ENCODE measurements around the gene TCN2.
"Not testable (repeated sequence)": the region's sequence is repeated elsewhere in the genome, so short reads cannot be mapped to it uniquely, and the experiment has no call there.

Gene TCN2

DNA sequence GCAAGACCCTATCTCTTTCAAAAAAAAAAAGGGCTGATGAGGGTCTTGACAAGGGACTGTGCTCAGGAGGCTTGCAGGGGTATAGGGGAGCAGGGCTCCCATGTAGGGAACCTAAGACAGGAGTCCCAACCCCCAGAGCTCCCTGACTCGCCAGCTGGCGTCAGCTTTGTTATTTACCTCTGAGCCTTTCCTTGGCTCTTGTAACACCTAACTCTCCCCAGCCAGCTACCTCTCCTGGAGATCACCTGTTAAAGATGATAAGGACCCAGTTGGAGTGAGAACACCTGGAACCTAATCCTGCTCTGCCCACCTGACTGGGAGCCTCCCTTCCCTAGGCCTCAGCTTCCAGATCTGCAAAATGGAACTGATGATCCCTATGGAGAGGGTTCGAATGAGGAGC lies 41.9 kb downstream of the TCN2 start:
- no peak for DNase-seq (ENCODE audit: low spot score)

DNA sequence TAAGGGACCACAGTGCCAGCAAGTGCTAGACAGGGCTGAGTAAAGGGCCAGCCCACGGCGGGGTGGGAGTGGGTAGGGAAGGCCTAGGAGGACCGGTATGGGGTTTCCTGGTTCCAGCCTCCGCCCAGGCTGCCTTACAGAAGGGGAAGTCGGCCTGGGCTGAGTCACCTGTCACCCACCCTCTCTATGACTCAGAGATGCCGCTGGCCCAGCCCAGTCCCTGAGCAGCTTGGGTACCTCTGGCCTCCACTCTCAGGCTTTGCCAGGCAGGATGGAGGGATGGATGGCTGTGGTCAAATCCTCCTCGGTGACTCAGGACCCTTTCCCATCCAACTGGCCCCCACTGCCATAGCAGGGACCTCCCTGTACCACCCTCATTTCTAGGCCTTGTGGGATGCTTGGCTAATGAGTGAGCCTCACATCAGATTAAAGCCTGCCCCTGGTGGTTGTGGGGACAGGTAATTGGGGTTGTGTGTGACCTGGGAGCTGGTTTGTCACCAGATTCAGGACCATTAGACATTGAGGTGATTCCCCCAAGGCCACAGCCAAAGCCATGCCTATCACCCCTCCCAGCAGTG lies 42.5 kb downstream of the TCN2 start:
- peak; percentile 83 for DNase-seq (ENCODE audit: low spot score)

DNA sequence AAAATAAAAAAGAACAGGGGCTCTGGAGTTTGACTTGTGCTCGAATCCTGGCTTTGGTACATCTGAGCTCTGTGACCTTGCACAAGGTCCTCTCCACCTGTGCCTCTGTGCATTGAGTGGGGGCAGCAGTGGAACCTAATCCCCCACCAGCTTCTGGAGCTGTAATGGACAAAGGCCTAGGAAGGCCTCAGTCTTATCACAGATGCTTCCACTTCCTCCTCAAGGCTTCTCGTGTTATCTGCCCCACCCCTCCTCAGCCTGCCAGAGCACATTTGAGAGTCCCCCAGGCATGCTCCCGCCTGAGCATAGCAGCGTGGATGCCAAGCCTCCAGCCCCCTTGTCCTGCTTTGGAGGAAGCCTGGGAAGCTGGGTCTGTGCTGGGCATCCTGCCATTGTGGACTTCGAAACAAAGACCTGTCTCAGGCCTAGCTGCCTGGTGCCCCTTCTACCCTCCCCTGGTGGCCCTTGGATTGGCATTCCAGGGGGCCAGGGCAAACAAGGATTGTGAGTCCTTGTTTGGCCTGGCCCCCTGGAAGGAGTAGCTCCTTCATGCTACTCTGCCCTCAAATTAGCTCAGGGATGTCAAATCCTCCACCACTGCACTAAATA lies 43.6 kb downstream of the TCN2 start:
- no peak for DNase-seq (ENCODE audit: low spot score)

- no peak for DNase-seq (ENCODE audit: low spot score)
Measured at GRCh38 chr22:30652852-30653251, 45.9 kb downstream of the TCN2 start.

GRCh38 chr22:30654361-30654760 lies 47.4 kb downstream of the TCN2 start:
- DNase-seq (ENCODE audit: low spot score), result no peak

GRCh38 chr22:30655532-30655931 lies 48.6 kb downstream of the TCN2 start:
- no peak for DNase-seq (ENCODE audit: low spot score)

- DNase-seq (ENCODE audit: low spot score), result no peak
Measured at GRCh38 chr22:30662040-30662439, 55.1 kb downstream of the TCN2 start.

GRCh38 chr22:30664798-30665197 lies 57.8 kb downstream of the TCN2 start:
- no peak for DNase-seq (ENCODE audit: low spot score)

GRCh38 chr22:30665266-30665665 lies 58.3 kb downstream of the TCN2 start:
- no peak for DNase-seq (ENCODE audit: low spot score)

- no peak for DNase-seq (ENCODE audit: low spot score)
Measured at GRCh38 chr22:30665786-30666185, 58.8 kb downstream of the TCN2 start.

- peak; percentile 6 for DNase-seq (ENCODE audit: low spot score)
Measured at GRCh38 chr22:30667107-30667493, 60.1 kb downstream of the TCN2 start.

- DNase-seq (ENCODE audit: low spot score), result peak; percentile 96
Measured at GRCh38 chr22:30667494-30668385, 60.8 kb downstream of the TCN2 start, which contains the start of gene DUSP18. DUSP18 (minus strand) TSS chr22:30667875; CDS start chr22:30664003, 3,872 bp downstream.

DNA sequence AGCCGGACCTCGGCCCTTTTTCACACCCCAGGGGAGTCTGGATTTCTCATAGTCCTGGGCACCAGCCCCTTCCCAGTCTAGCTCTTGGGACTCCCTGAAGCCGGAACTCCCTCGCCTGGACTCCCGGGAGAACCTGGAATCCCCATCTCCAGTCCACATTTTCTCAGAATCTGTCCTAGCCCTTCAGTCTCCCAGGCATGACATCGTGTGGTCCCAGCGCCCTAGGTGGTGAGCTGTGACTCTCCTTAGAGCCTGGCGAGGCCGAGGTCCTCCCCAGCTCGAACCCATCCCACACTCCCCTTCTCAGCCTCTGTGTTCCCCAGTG lies 61.4 kb downstream of the TCN2 start:
- no peak for DNase-seq (ENCODE audit: low spot score)

- DNase-seq (ENCODE audit: low spot score), result no peak
Measured at GRCh38 chr22:30671071-30671470, 64.1 kb downstream of the TCN2 start.

DNA sequence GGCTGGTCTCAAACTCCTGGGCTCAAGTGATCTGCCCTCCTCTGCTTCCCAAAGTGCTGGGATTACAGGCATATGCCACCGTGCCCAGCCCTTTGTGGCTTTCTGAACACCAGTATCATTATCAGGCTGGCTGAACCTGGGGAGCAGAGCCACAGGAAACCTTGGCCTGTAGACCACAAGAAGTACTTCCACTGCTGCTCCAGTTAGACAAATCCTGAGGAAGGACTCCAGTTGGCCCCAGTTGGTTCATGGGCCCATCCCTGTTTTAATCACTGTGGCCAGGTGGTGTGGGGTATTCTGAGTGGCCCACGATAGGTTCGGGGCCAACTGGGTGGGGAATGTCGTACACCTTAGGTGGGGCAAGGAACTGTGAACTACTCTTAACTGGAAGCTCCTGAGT lies 66.2 kb downstream of the TCN2 start:
- DNase-seq (ENCODE audit: low spot score), result no peak

- DNase-seq (ENCODE audit: low spot score), result no peak
Measured at GRCh38 chr22:30674482-30674881, 67.5 kb downstream of the TCN2 start.

DNA sequence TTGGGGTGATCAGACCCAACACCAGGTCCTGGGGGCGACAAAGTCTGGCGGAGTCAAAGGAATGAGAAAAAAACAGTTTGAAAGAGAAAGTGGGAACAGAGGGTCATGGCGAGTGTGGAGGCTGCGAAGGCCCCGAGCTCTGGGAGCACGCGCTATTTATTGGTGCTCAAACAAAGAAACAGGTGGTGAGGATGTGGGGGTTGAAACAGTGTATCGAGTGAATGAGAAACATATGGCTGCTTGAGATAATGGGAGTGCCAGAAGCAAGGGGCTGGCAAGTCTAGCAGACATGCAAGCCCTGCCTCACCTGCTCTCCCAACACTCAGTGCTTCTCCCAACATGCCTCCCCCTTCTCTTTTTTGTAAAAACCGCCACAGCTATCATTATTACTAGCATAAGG lies 68.5 kb downstream of the TCN2 start:
- no peak for DNase-seq (ENCODE audit: low spot score)

DNA sequence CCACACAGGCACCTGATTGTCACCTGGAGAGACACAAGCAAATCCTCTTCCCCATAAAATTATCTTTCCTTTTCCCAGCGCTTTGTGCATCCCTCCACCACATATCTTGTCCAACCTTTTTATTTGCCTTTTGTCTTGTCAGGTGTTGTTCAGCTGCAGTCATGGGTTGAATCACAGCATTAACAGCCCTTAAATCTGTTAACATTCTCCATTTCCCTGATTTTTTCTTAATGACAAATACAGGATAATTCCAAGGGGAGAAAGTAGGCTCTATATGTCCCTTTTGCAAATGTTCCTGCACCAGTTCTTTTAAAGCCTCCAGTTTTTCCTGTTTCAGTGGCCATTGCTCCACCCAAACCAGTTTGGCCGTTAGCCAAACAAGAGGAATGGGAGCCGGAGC lies 69.6 kb downstream of the TCN2 start:
- not testable (repeated sequence) for DNase-seq (ENCODE audit: low spot score)

Data from CD4-positive, alpha-beta T cell treated with Interleukin-15 for 4 hours (primary cell).